ENCODE results near the gene ETV4.

ETV4 gene

DNA sequence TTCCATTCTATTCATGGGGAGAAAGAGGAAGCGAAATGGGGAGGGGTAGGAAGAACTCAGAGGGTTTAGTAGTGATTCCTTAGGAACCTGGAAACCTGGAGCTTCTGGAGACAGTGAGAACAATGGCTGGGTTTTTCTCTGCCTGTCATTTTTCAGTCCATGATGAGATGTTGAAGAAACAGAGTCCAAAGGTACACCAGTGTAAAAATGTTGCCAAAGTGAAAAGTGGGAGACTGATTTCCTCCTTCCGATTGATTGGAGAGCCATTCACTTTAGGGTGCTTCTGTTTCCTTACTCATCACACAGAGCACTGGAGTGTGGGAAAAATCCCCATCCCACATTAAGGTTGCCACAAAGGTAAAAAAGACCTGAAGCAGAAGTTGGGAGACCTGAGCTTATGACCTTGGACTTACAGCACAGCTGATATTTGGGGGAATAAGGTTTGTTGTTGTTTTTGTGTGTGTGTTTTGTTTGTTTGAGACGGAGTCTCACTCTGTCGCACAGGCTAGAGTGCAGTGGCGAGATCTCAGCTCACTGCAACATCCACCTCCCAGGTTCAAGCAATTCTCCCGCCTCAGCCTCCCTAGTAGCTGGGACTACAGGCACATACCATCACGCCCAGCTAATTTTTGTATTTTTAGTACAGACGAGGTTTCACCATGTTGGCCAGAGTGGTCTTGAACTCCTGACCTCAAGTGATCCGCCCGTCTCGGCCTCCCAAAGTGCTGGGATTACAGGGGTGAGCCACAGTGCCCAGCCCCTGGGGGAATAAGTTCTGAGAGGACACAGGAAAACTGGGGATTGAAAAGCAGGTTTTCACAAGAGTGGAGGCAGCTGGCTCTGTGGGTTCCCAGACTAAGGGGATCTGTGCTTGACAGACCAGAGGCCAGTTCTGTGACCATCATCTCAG, 63.8 kb downstream of the ETV4 start:
- Histone ChIP-seq H3K4me1 (ENCODE audit: insufficient read depth, low read length) (peaks cover 20% of the 10 kb centered on the region), H3K9me3 (ENCODE audit: low read length) (no peaks in the 10 kb centered on the region), H3K4me3 (ENCODE audit: low read depth in 1 of 2, low read length in 2 of 2) (no peak overlapping the region), H3K36me3 (ENCODE audit: insufficient read depth, low read length) (no peaks in the 10 kb centered on the region), H3K9ac (ENCODE audit: low read length) (no peak overlapping the region), H3K27me3 (ENCODE audit: control insufficient read depth in 1 of 2, insufficient read depth in 2 of 2, low read length in 2 of 2) (no peaks in the 10 kb centered on the region), H3K27ac (ENCODE audit: low read depth, low read length) (no peak overlapping the region)

DNA sequence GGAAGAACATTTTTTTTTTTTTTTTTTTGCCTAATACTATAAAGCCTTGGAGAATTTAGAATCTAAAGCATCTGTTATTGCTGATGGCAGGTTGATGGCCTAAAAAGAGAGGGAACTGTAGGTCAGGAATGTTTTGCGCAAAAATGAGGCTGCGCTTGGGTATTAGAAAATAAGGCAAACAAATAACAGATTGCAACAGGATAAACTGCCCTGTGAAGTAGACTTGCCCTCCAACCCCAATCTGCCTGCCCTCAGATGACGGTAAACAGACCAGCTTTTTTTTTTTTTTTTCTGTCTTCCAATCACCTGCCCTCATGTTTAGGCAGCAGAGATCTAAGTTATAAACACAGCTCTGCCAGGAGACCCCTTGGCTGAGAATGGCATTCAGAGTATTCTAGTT, 66.2 kb downstream of the ETV4 start:
- H3K36me3 ChIP-seq (ENCODE audit: insufficient read depth, low read length), result no peaks in the 10 kb centered on the region
- no peak overlapping the region for H3K9ac ChIP-seq (ENCODE audit: low read length)
- H3K27ac ChIP-seq (ENCODE audit: low read depth, low read length), result no peak overlapping the region
- no peak overlapping the region for H3K4me3 ChIP-seq (ENCODE audit: low read depth in 1 of 2, low read length in 2 of 2)
- no peaks in the 10 kb centered on the region for H3K27me3 ChIP-seq (ENCODE audit: control insufficient read depth in 1 of 2, insufficient read depth in 2 of 2, low read length in 2 of 2)
- peaks cover 11% of the 10 kb centered on the region for H3K4me1 ChIP-seq (ENCODE audit: insufficient read depth, low read length)
- no peaks in the 10 kb centered on the region for H3K9me3 ChIP-seq (ENCODE audit: low read length)
